Neutrophil (primary cell): ENCODE data around the gene GPC5.
"Not testable (repeated sequence)": the region's sequence is repeated elsewhere in the genome, so short reads cannot be mapped to it uniquely, and the experiment has no call there.

ENCODE experiments used
- H3K27ac ChIP-seq: fragments of 200-600 bp; sonication (generic); 2 replicates; pipeline ENCODE4 v1.5.1; 2016; ENCODE audit warnings: mild to moderate bottlenecking, moderate library complexity
- H3K27me3 ChIP-seq: fragments of 200-600 bp; sonication (generic); 2 replicates; pipeline ENCODE4 v1.6.0; 2016; ENCODE audit warnings: mild to moderate bottlenecking
- H3K36me3 ChIP-seq: fragments of 200-600 bp; sonication (generic); 2 replicates; pipeline ENCODE4 v1.5.1; 2017
- H3K4me1 ChIP-seq, 2 experiments: fragments of 200-600 bp in 1 of 2; sonication (generic) in 1 of 2; 1 replicate in 1 of 2; 2 replicates in 1 of 2; pipeline versions ENCODE4 v1.5.1 to v1.6.1; 2013 to 2016; ENCODE audit warnings: low read depth in 1 of 2, low read length in 1 of 2, mild to moderate bottlenecking in 1 of 2, moderate library complexity in 1 of 2; ENCODE audit not compliant: control insufficient read depth in 1 of 2, insufficient read depth in 1 of 2
- H3K4me3 ChIP-seq, 2 experiments: fragments of 200-600 bp in 1 of 2; sonication (generic) in 1 of 2; 1 replicate in 1 of 2; 2 replicates in 1 of 2; pipeline ENCODE4 v1.5.1; 2013 to 2016; ENCODE audit warnings: low read depth in 1 of 2, low read length in 1 of 2, mild to moderate bottlenecking in 1 of 2, moderate library complexity in 1 of 2
- H3K9me3 ChIP-seq: fragments of 200-600 bp; sonication (generic); 2 replicates; pipeline ENCODE4 v1.5.1; 2016
- TF ChIP-seq, protein P1 (sequence below): fragments of 200-600 bp; sonication (generic); IDR thresholded peaks from 2 replicates; pipeline ENCODE4 v1.5.1; 2016; ENCODE audit warnings: antibody characterized with exemption

The GPC5 gene

DNA sequence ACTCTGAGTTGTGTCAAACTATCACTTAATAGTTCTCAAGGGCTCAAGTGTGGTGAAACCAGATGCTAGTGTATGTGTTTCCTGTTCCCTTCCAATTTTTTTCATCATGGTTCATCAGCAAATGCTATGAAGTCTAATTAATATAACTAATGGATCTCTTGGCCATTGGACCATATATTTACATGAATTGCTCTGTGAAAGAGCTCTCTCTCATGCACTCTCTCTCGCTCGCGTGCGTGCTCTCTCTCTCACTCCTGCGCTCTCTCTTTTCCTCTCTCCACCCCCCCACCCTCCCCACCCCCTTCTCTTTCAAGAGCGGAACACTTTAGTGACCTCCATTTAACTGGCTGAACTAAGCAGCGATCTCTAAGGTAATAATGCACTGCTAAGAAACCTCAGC lies 1281.2 kb downstream of the GPC5 start:
- TF ChIP-seq, protein P1, sequence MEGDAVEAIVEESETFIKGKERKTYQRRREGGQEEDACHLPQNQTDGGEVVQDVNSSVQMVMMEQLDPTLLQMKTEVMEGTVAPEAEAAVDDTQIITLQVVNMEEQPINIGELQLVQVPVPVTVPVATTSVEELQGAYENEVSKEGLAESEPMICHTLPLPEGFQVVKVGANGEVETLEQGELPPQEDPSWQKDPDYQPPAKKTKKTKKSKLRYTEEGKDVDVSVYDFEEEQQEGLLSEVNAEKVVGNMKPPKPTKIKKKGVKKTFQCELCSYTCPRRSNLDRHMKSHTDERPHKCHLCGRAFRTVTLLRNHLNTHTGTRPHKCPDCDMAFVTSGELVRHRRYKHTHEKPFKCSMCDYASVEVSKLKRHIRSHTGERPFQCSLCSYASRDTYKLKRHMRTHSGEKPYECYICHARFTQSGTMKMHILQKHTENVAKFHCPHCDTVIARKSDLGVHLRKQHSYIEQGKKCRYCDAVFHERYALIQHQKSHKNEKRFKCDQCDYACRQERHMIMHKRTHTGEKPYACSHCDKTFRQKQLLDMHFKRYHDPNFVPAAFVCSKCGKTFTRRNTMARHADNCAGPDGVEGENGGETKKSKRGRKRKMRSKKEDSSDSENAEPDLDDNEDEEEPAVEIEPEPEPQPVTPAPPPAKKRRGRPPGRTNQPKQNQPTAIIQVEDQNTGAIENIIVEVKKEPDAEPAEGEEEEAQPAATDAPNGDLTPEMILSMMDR: no peak
- Histone ChIP-seq H3K4me1 (no peaks in the 10 kb centered on the region), H3K27ac (no peak overlapping the region), H3K9me3 (no peaks in the 10 kb centered on the region), H3K4me3 (no peak overlapping the region), H3K27me3 (no peaks in the 10 kb centered on the region), H3K36me3 (no peaks in the 10 kb centered on the region)

DNA sequence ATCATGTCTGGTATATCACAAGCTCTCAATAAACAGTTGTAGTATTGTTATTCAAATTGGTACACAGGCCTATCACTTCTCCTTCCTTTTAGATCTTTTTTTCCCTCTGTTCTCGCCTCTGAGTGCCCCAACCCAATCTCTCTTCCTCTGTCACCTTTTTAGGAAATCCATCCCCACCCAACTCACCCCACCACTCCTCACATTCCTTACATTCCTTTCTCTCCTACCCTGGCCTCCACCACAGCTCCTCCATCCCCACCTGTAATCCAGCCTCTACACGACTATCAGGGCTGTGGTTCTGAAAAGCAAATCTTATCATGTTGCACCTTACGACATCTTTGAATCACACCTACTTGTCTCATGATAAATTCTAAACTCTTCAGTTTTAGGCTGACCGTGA lies 1282.8 kb downstream of the GPC5 start:
- H3K36me3 ChIP-seq: no peaks in the 10 kb centered on the region
- H3K9me3 ChIP-seq: no peaks in the 10 kb centered on the region
- H3K27me3 ChIP-seq: no peaks in the 10 kb centered on the region
- H3K4me1 ChIP-seq: no peaks in the 10 kb centered on the region
- no peak overlapping the region for H3K27ac ChIP-seq
- H3K4me3 ChIP-seq: no peak overlapping the region
- TF ChIP-seq, protein P1: no peak

DNA sequence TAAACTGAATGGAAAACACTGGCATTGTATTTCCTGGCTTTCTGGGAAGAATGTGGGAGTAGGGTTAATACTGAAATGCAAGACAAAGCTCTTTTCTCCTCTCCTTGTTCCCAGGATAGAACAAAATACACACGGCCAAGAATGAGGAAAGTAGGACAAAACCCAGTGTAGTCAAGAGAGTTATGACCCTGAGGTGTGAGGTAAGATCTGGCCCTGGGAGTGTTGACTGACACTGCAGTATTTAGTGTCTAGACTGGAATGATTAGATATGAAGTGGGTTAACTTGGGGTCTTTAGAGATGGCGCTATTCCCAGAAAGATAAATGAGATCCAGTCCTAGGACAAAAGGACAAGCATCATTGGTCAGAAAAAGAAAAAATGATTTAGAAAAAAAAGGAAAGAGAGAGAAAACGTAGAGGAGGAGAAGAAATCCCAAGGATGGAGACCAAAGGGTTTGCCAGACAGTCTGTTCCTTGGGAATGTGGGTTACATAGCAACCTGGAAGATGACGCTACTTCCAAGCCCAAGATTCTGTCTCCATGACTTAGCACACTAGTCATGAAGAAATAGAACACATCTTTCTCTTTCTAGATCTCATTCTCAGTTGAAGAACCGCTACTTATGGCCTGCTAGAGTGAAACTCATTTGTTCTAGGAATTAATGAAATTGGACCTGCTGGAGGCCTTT lies 1284.6 kb downstream of the GPC5 start:
- Histone ChIP-seq H3K4me1 (no peaks in the 10 kb centered on the region), H3K27me3 (no peaks in the 10 kb centered on the region), H3K9me3 (no peaks in the 10 kb centered on the region), H3K4me3 (no peak overlapping the region), H3K27ac (no peak overlapping the region), H3K36me3 (no peaks in the 10 kb centered on the region)
- TF ChIP-seq, protein P1: no peak

DNA sequence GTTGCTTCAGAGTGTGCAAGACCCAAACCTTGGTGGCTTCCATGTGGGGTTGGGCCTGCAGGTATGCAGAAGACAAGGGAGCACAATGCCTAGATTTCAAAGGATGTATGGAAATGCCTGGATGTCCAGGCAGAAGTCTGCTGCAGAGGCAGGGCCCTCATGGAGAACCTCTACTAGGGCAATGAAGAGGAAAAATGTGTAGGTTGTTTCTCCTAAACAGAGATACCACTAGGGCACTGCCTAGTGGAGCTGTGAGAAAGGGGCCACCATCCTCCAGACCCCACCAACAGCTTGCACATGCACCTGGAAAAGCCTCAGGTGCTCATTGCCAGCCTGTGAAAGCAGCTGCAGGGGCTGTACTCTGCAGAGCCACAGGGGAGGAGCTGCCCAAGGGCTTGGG lies 1295.6 kb downstream of the GPC5 start:
- TF ChIP-seq, protein P1: no peak
- no peaks in the 10 kb centered on the region for H3K9me3 ChIP-seq
- no peaks in the 10 kb centered on the region for H3K4me1 ChIP-seq
- no peaks in the 10 kb centered on the region for H3K36me3 ChIP-seq
- H3K27ac ChIP-seq: no peak overlapping the region
- H3K27me3 ChIP-seq: no peaks in the 10 kb centered on the region
- no peak overlapping the region for H3K4me3 ChIP-seq

DNA sequence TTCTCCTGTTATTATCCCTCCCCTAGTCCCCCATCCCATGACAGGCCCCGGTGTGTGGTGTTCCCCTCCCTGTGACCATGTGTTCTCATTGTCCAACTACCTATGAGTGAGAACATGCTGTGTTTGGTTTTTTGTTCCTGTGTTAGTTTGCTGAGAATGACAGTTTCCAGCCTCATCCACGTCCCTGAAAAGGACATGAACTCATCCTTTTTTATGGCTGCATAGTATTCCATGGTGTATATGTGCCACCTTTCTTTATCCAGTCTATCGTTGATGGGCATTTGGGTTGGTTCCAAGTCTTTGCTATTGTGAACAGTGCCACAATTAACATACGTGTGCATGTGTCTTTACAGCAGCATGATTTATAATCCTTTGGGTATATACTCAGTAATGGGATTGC lies 1297.4 kb downstream of the GPC5 start:
- H3K27ac ChIP-seq, H3K27me3 ChIP-seq, H3K4me3 ChIP-seq, H3K36me3 ChIP-seq, H3K4me1 ChIP-seq, H3K9me3 ChIP-seq: not testable (repeated sequence)

DNA sequence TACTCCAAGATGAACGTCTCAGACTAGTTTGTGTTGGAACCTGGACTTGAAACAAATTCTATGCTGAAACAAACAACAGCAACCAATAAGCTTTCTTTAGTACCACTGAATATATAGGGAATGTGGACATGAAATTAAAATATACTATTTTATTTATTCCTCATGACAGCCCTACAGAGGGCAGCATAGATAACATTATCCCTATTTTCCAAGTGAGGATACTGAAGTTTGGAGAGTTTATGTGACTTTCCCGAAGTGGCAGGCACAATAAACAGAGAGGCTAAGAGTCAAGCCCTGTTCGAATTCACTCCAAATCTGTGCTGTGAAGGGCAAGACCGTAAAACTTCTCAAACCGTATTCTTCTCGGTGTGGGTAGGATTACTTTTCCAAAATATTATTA lies 1318.3 kb downstream of the GPC5 start:
- Histone ChIP-seq H3K27ac (no peak overlapping the region), H3K9me3 (no peaks in the 10 kb centered on the region), H3K27me3 (no peaks in the 10 kb centered on the region), H3K36me3 (no peaks in the 10 kb centered on the region), H3K4me1 (no peaks in the 10 kb centered on the region), H3K4me3 (no peak overlapping the region)
- TF ChIP-seq, protein P1: no peak
